GM19043 (cell line): ENCODE results near the gene PRKAG2.
"Not testable (repeated sequence)": the region's sequence is repeated elsewhere in the genome, so short reads cannot be mapped to it uniquely, and the experiment has no call there.

Source experiments
- ATAC-seq: cut with Tn5 transposase; IDR thresholded peaks from one replicate; pipeline ENCODE4 v1.9.1; 2021; ENCODE audit warnings: low read depth; ENCODE audit not compliant: unreplicated experiment

PRKAG2 gene

GRCh38 chr7:151876899-151877777, at the start of gene PRKAG2:
Gene PRKAG2, minus strand, starts transcription at chr7:151877115. Its CDS starts 495 bp downstream, at chr7:151876620.
- peak; percentile 54 for ATAC-seq

- no peak for ATAC-seq
These were observed 49.4 kb upstream of the PRKAG2 start for GRCh38 chr7:151926336-151926712.

GRCh38 chr7:151925446-151926335, 48.8 kb upstream of the PRKAG2 start:
- ATAC-seq = no peak

- ATAC-seq = no peak
These were observed 47.6 kb upstream of the PRKAG2 start for GRCh38 chr7:151924508-151924907.

- ATAC-seq = no peak
These were observed 47.1 kb upstream of the PRKAG2 start for GRCh38 chr7:151924001-151924400.

- ATAC-seq = no peak
These were observed 46.4 kb upstream of the PRKAG2 start for GRCh38 chr7:151923097-151923876.

- ATAC-seq = no peak
These were observed 44.5 kb upstream of the PRKAG2 start for GRCh38 chr7:151921451-151921850.

GRCh38 chr7:151920488-151920887, 43.6 kb upstream of the PRKAG2 start:
- ATAC-seq = no peak

- ATAC-seq = no peak
These were observed 42.7 kb upstream of the PRKAG2 start for GRCh38 chr7:151919595-151919994.

- ATAC-seq = no peak
These were observed 41.6 kb upstream of the PRKAG2 start for GRCh38 chr7:151918510-151918843.

GRCh38 chr7:151917791-151918509, 41.0 kb upstream of the PRKAG2 start:
- ATAC-seq = no peak

GRCh38 chr7:151914051-151914450, 37.1 kb upstream of the PRKAG2 start:
- ATAC-seq = no peak

GRCh38 chr7:151910655-151911054, 33.7 kb upstream of the PRKAG2 start:
- not testable (repeated sequence) for ATAC-seq

- ATAC-seq = not testable (repeated sequence)
These were observed 30.2 kb upstream of the PRKAG2 start for GRCh38 chr7:151907115-151907514.

GRCh38 chr7:151905766-151906165, 28.9 kb upstream of the PRKAG2 start:
- no peak for ATAC-seq

GRCh38 chr7:151905353-151905752, 28.4 kb upstream of the PRKAG2 start:
- no peak for ATAC-seq

GRCh38 chr7:151904270-151904669, 27.4 kb upstream of the PRKAG2 start:
- no peak for ATAC-seq

- no peak for ATAC-seq
These were observed 26.5 kb upstream of the PRKAG2 start for GRCh38 chr7:151903249-151904032.

- ATAC-seq = no peak
These were observed 25.4 kb upstream of the PRKAG2 start for GRCh38 chr7:151902311-151902710.
